AG20443 (cell line): Measurements from ENCODE around the gene N4BP3.
"Not testable (repeated sequence)": the region's sequence is repeated elsewhere in the genome, so short reads cannot be mapped to it uniquely, and the experiment has no call there.

ENCODE experiments used
- DNase-seq: peaks from one replicate; pipeline ENCODE4 v3.0.0; 2012; ENCODE audit warnings: low spot score, mixed read lengths

The N4BP3 gene

GRCh38 chr5:178121391-178122276, 8.3 kb downstream of the N4BP3 start:
- DNase-seq: no peak

- DNase-seq: no peak
Observed at GRCh38 chr5:178122346-178122745, 9.0 kb downstream of the N4BP3 start.

- no peak for DNase-seq
Observed at GRCh38 chr5:178123094-178123965, 10.0 kb downstream of the N4BP3 start.

- no peak for DNase-seq
Observed at GRCh38 chr5:178123966-178124925, 10.9 kb downstream of the N4BP3 start.

- no peak for DNase-seq
Observed at GRCh38 chr5:178125253-178125906, 12.0 kb downstream of the N4BP3 start.

- DNase-seq: no peak
Observed at GRCh38 chr5:178126556-178126955, 13.2 kb downstream of the N4BP3 start.

GRCh38 chr5:178127300-178128009, 14.1 kb downstream of the N4BP3 start:
- DNase-seq: not testable (repeated sequence)

- DNase-seq: no peak
Observed at GRCh38 chr5:178129296-178129695, 16.0 kb downstream of the N4BP3 start.

GRCh38 chr5:178130234-178130575, 16.9 kb downstream of the N4BP3 start:
- DNase-seq: not testable (repeated sequence)

GRCh38 chr5:178130576-178131445, 17.5 kb downstream of the N4BP3 start, which contains the start of gene RMND5B:
Gene RMND5B (plus strand): TSS chr5:178131014. CDS start chr5:178138120, 7,106 bp downstream.
- DNase-seq: peak; percentile 97

- DNase-seq: no peak
Observed at GRCh38 chr5:178131446-178131996, 18.2 kb downstream of the N4BP3 start.

- DNase-seq: no peak
Observed at GRCh38 chr5:178136990-178137389, 23.7 kb downstream of the N4BP3 start.

- DNase-seq: no peak
Observed at GRCh38 chr5:178137991-178138390, 24.7 kb downstream of the N4BP3 start.

GRCh38 chr5:178141550-178141949, 28.2 kb downstream of the N4BP3 start:
- no peak for DNase-seq

GRCh38 chr5:178142642-178143041, 29.3 kb downstream of the N4BP3 start:
- DNase-seq: no peak

- DNase-seq: no peak
Observed at GRCh38 chr5:178143246-178143645, 29.9 kb downstream of the N4BP3 start.

- DNase-seq: no peak
Observed at GRCh38 chr5:178143901-178144300, 30.6 kb downstream of the N4BP3 start.

GRCh38 chr5:178145965-178146820, 32.9 kb downstream of the N4BP3 start:
- DNase-seq: peak; percentile 56
